GM19397 (cell line): ENCODE measurements around the gene OPCML.

ENCODE experiments used
- ATAC-seq: cut with Tn5 transposase; IDR thresholded peaks from one replicate; pipeline ENCODE4 v1.9.1; 2021; ENCODE audit warnings: mild to moderate bottlenecking, moderate library complexity; ENCODE audit not compliant: unreplicated experiment

The OPCML gene

DNA sequence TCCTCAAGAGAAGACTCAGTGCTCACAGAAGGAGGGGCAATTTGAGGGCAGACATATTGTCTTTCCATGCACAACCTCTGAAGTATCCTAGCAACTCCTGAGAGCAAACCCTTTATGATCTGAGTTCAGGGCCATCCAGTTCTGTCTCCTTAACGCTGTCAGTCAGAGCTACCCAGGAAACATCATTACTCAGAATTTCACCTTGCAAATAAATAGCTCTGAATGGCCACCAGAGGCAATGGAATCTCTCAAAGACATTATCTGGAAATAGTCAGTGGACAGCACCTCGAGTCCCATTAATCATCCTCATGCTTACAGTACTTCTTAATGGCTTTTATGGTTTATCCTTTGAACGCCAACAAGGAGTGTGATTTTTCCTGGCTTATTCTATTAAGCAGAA is 656.1 kb downstream of the OPCML start:
- no peak for ATAC-seq

DNA sequence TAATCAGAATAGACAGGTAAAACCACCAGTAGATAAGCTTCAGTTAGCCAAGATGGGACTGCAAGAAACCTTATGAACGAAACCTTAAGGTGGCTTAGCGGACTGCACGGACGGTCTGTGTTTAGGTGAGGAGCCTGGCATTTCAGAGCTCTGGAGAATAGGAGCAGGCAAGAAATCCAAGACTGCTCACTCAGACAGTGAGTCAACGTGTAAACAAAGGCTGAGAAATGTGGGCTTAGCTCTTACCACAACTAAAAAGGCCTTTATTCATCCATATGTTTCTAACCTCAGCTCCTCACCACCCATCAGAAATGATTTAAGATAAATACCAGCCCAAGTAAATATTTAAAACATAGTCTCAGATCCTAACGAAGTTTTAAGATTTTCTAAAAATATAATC is 657.7 kb downstream of the OPCML start:
- no peak for ATAC-seq

DNA sequence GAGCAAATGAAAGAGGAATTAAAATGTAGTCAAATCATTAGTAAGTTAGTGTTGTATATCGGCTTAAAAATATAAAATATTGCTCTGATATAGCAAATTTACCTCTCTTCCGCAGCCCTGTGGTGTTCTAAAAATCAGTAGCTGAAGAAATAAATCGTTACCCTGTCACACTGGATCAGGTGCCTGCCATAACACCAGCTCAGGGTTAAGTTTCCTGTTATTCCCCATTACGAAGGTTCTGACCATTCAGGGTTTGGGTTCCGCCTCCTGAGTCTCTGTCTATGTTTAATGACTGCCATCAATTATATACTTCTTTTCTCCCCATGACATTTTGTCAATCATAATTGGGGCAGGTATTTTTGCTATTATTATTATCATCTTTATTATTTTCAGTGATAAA is 658.5 kb downstream of the OPCML start:
- no peak for ATAC-seq

DNA sequence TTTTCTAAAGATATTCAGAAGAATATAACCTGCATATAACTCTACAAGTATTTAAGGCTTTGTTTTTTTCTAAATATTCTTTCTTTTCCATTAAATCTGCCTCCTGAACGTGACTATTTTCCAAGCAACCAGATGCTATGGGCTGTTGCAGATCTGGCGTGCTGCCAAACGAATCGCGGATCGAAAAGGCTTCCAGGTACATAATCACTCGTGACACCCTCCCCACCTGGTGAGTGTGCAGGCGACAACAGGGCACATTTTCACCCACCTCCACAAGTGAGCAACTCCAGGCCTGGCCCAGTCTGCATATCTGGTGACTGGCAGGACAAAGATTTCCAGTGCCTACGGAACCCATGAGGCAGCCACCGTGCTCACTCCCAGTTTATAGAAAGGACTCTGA is 660.1 kb downstream of the OPCML start:
- ATAC-seq, result no peak

DNA sequence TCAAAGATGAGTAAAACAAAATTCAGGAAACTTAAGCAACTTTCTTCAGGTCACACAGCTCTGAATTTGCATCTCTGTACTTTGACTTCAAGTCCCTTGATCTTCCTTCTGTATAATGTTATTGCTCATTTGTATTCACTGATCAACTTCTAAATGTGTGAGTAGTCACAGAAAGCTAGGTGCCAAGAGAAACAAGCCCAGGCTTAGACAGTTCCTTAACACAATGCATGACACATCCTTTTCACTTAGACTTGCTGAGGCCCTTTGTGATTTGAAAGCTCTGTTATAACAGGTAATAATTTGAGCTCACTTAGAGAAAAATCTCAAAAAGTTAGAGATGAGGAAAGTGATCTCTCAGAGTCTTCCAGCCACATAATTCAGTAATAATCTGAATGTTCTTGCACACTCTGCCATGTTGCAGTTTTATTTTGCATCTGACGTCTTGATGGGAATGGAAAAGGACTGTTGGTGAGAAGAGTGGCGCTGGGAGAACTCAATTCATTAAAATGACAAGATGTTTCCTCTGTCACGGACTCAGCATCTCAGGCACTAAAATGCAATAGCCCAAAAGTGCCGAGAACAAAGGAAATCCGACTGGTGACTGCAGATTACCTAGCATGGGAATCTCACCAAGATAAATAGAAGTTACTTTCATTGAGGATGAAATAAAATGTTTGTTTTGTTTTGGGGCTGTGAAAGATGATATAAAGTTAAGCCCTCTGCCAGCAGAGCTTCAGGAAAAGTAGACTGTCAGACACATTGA is 665.3 kb downstream of the OPCML start:
- ATAC-seq, result no peak

DNA sequence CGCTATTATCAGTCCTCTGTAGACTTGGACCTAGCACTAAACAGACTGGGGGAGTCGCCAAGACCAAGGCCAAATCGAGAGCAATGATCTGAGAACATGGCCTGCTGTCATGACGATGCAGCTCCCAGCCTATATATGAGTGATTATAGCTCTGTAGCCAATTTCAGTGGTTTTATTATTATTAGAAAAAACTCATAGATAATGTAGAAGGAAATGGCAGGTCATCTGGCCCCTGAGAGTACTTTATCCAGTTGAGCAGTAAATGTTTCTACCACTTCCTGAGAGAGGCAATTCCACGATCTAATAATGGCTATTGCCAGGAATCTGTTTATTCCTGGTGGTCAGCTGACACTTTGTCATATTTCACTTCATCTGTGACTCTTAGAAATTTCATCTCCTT is 666.7 kb downstream of the OPCML start:
- ATAC-seq, result no peak

DNA sequence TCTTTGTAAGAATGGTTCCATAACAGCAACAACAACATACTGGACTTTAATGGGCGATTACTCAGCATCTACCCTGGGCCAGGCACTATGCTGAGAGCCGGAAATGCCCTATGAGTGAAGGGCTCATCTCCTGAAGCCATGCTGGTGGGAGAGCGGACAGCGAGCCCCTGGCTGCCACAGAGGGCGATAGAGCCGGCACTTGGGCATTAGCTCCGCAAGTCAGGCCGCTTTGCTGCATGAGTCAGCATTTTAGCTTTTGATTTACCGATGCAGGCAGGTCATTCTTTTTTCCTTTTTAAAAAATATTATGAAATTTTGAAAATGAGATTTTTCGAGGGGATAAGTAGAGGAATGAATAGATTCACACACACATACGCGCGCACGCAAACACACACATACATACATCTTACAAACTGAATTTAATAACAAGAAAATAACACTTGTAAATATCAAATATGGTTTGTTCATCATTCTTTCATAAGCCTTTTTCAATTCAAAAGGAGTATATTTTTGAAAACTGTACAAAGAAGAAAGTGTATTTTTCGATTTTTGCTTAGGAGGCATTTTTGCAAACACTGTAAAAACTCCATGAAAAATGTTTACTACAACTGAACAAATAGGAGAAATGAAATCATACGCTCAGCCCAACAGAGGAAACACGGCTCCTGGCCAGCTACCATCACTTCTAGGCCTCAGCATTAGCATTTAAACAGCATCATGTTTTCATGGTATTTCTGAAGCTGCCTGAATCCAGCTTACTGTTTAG is 667.3 kb downstream of the OPCML start:
- ATAC-seq, result no peak

DNA sequence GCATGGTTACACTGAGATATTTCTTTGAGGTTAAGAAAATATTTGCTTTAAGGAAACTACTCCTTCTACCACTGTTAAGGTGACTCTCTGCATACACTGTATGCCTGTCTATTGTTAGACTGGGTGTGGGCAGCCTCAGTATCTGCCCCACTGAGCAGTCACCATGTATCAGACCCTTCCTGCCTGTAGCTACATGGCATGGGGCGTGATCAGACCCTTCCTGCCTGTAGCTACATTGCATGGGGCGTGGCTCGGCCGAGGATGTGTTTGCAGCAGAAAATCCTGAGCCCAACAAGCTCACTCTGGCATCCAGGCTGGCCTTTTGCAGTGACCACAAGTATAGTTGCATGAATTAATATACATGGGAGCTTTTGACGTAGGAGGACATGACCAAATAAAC is 669.4 kb downstream of the OPCML start:
- ATAC-seq, result no peak

DNA sequence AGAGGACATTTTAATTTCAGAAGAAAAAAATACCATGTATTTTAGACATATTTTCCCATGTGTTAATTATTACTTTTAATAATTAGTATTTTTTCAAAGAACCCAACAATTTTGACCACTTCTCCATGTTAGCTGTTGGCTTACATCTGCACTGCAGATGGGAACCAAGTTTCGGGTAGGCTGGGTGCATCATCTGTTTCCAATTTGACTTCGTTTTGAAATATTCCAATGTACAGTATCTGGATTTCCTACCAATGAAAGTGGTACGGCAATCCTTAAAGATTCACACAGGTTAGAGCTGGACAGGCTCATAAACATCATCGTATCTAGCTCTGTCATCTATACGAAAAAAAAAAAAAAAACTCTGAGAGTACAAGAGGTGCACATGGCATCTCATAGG is 670.2 kb downstream of the OPCML start:
- no peak for ATAC-seq

DNA sequence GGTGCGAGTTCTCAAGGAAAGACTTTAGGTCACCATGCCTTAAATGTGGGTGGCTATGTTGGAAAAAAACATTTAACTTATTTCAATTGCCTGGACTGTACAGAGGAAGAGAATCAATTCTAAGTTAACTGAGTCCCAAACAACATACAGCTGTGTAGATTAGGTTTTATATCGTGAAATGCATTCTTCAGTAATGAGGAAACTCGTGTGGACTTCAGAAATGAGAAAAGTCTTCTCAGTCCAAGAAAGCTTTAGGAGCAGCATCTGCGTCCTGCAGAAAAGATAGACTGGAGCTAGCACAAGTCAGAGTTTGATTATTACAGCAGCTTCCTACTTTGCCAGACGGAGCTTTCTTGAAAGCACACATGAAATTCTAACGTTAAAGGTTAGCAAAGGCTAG is 673.0 kb downstream of the OPCML start:
- no peak for ATAC-seq

DNA sequence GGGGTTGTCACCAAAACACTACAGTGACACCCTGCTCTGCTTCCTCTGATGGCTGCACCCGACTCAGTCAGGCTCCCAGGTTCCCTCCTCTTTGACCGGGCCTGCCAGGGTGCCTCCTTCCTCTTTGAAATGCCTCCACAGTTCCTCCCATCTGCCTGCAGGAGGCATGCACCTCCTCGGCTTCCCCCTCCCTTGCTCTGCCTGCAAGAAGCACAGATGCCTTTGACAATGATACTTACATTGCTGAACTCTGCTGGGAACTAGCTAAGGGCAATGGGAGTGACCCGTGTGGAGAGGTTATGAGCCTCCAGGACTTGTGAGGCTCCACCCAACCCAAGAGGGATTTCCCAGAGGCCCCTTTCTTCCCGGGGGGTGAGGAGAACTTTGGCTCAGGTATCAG is 674.1 kb downstream of the OPCML start:
- ATAC-seq, result no peak

DNA sequence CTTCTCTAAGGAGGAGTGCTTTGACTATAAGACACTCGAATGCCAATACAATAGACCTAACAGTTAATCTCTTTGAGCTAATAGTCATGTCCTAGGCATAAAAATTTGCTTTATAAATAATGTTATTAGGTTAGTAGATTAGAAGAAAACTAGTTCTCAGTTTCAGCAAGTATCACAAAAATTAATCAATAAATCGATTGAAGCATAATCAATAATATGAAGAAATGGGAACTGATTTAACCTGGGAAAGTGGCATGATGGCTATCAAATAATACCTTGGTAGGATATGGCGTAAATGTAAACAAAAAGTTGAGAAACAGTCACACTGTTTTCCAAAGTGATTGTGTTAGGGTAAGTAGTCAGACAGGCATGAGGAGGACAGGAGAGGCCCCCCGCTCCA is 676.3 kb downstream of the OPCML start:
- ATAC-seq, result no peak

DNA sequence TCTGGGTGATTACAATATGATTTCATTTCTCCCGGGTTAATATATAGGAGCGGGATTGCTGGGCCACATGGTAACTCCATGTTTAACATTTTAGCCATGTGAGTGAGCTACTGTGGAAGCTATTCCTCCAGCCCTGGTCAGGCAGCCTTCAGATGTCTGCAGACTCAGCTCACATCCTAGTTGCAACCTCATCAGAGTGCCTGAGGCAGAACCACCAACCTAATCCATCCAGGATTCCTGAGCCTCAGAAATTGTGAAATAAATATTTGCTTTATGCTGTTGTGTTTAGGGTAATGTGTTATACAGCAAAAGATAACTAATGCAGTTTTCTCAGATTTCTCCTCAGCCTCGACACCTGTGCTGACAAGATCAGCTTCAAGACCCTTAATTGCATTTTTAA is 676.8 kb downstream of the OPCML start:
- no peak for ATAC-seq

DNA sequence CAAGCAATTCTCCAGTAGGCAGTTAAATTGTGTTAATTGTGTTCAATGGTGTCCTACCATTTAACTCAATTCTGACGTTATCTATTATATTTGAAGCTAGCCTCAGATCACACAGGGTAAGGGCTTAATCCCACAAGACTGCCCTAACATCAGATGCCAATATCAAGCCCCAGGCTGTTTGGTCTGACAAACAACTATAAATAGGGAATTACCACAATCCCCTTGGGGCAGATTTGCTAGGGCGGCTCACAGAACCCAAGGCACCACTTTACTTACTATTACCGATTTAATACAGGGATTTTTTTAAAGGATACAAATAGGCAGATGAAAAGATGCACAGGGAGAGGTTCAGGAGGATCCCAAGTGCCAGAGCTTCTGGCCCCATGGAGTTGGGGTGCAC is 678.4 kb downstream of the OPCML start:
- ATAC-seq, result no peak

DNA sequence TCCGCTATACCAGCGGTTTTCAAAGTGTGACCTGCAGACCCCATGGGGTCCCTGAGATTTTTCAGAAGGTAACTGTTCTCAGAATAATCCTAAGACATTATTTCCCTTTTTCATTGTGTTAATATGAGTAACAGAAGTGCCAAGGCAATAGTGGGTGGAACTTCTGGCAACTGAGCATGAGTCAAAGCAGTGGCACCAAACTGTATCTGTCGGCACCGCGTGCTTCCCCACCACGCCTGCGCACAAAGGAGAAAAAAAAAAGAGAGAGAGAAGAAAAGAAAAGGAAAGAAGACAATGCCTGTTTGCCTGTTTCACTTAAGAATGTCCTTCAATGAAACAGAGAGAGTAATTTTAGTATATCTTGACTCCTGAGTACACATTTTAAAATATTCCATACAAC is 679.9 kb downstream of the OPCML start:
- no peak for ATAC-seq

DNA sequence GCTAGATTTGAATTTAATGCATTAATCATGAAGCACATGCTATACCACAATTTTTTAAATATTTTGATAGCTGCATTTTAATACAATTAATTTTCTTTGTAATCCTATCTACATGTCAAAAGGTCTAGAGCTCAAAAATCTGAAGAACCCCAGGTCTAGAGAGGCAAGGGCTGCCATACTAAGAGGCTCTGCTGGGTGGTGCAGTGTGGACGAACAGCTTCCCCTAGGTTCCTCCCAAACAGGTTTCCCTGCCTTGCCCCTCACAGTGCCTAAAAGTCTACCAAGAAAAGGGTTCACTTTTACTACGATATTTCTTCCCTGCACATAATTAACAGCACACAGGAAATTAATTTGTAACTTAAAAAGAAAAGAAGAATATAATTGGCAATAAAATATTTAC is 681.1 kb downstream of the OPCML start:
- no peak for ATAC-seq

DNA sequence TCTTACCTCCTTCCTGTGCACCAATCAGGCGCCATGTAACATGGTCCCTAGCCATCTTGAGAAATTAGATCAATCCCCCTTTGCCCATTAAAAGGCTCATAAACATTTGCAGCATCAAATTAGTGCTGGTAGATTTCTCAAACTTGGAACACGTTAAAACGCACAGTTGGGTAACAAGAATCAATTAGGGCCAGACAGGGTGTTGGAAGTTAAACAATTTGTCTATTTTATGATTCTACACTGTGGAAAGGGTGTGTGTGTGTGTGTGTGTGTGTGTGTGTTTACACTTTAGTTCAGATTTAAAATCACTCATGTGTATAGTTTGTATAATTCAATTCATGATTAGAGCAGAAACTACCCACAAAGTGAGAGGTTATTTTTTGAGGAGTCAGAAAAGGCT is 682.0 kb downstream of the OPCML start:
- ATAC-seq, result no peak

DNA sequence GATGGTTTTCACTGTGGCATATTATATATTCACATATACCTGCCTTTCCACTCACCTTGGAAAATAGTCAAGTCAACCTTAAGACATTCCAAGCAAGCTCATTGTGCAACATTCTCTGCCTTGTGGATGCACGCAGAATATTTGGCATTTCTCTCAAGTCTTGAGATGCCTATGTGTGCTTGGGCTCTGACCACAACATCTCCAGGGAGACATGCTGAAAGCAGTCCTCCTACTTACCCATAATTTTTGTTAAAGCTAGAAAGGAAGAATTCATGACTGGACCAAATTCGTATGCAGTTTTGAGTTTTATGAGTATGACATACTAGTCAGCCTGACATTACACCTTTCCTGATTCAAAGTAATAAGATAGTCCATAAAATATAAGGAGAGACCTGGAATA is 684.0 kb downstream of the OPCML start:
- ATAC-seq, result no peak

DNA sequence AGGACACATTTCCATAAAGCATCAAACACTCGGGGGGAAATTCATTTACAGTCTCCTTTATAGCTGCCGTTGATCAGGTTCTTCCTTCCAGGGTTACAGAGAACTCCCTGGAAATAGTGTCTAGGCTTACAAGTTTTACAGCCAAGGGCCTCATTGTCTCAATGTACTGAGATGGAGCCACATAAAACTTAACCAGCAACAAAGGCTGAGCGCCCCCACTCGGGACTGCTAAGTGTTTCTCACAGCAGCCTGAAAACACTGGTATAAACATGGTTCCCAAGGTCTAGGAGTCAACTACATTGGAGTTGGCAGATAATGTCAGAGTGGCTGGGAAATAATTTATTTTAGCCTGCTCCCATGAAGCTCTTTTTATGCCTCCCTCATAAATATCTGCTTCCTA is 686.2 kb downstream of the OPCML start:
- no peak for ATAC-seq

DNA sequence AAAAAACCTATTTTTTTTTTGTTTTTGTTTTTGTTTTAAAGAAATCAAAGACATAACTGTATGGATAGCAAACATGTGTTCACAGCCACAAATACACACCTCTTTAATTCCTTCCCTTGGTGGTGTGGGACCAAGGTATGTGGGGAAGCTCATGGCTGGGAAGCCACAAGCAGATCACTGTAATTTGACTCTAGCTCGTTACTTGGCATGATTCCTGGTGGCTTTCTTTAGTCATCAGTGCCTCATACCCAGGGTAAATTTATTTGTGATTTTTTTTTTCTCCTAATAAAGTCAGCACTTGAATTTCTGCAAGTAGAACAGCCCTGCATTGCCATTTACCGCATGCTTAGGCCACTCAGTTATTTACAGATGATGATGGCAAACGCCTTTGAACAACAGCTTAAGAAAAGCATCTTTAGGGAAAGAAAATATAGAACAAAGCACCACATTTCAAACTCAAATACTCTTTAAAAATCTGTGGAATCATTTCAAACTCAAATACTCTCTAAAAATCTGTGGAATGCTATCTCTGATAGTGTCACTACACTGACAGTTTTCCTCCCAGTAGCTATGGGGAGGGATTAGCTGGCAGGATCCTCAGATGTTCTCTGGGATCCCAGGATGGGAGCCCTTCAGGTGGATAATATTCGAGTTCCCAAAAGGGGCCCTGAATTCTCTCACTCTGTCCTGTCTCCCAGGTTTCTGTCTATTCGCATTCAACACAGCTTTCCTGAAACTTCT is 687.2 kb downstream of the OPCML start:
- no peak for ATAC-seq

DNA sequence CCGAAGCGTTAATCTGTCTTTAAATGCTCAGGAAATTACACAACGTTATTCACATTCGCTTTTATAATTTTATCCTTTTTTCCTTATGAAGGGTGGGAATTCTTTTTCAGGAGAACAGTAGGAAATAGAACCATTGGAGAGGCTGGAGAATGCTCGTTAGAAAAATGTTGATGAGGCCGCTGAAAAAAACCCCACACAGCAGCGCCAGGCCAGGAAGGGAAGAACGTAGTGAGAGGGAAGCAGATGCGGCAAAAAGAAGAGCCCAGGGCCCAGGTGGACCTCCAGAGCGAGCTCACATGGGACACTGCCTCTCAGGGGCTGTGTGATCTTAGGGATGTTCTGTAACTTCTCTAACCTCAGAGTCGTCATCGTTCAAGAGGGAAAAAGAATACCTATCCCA is 691.6 kb downstream of the OPCML start:
- ATAC-seq, result no peak

DNA sequence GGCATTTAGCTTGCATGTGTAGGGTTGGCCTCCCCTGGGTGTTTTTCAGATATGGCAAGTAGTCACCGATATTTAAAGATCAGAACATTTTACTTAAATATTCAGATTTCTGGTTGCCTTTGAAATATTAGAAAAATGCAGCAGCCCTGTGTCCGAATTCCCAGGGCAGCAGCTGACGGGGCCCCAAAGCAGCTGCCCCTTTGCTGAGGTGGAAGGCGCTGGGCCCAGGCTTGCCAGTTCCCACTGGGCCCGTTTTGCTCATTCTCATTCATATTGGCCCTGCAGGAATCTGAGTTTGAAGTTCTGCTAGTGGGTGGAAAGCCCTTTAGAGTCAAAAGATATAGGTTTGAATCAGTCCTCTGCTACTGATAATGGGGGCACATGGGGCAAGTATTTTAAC is 692.1 kb downstream of the OPCML start:
- no peak for ATAC-seq
